ENCODE data around the gene SDK2. TPM values are rescaled to one million over a fixed set of nuclear protein-coding genes. Genes with fewer than 3 reads are reported as not detected.

SDK2 gene
- total RNA-seq, 1 donor from 2014 or later, result 12.3 TPM

- H3K9me3 Mint-ChIP-seq (ENCODE audit: unreplicated experiment), result peaks cover 5% of the 10 kb centered on the region
- H3K36me3 Mint-ChIP-seq (ENCODE audit: unreplicated experiment), result no peaks in the 10 kb centered on the region
- peaks cover 11% of the 10 kb centered on the region for H3K4me1 Mint-ChIP-seq (ENCODE audit: low read depth, unreplicated experiment)
- H3K4me3 Mint-ChIP-seq (ENCODE audit: unreplicated experiment), result no peak overlapping the region
- peaks cover 11% of the 10 kb centered on the region for H3K27me3 Mint-ChIP-seq (ENCODE audit: unreplicated experiment)
- no peak overlapping the region for H3K27ac Mint-ChIP-seq (ENCODE audit: unreplicated experiment)
- no peak for TF ChIP-seq CTCF (IDR thresholded peaks at IDR 0.05; ENCODE audit: partially characterized antibody, unreplicated experiment)
- no peak for DNase-seq
These were observed 210.7 kb downstream of the SDK2 start for GRCh38 chr17:73433501-73433900.

- Mint-ChIP-seq H3K9me3 (ENCODE audit: unreplicated experiment) (peaks cover 5% of the 10 kb centered on the region), H3K4me1 (ENCODE audit: low read depth, unreplicated experiment) (peaks cover 14% of the 10 kb centered on the region), H3K4me3 (ENCODE audit: unreplicated experiment) (no peak overlapping the region), H3K36me3 (ENCODE audit: unreplicated experiment) (no peaks in the 10 kb centered on the region), H3K27me3 (ENCODE audit: unreplicated experiment) (peaks cover 11% of the 10 kb centered on the region), H3K27ac (ENCODE audit: unreplicated experiment) (no peak overlapping the region)
- no peak for TF ChIP-seq CTCF (IDR thresholded peaks at IDR 0.05; ENCODE audit: partially characterized antibody, unreplicated experiment)
- no peak for DNase-seq
These were observed 211.5 kb downstream of the SDK2 start for GRCh38 chr17:73432624-73433190.

GRCh38 chr17:73431401-73432205, 212.6 kb downstream of the SDK2 start:
- no peak for TF ChIP-seq CTCF (IDR thresholded peaks at IDR 0.05; ENCODE audit: partially characterized antibody, unreplicated experiment)
- DNase-seq, result no peak
- H3K4me1 Mint-ChIP-seq (ENCODE audit: low read depth, unreplicated experiment), result peaks cover 18% of the 10 kb centered on the region
- no peaks in the 10 kb centered on the region for H3K36me3 Mint-ChIP-seq (ENCODE audit: unreplicated experiment)
- no peak overlapping the region for H3K27ac Mint-ChIP-seq (ENCODE audit: unreplicated experiment)
- H3K9me3 Mint-ChIP-seq (ENCODE audit: unreplicated experiment), result peaks cover 4% of the 10 kb centered on the region
- H3K4me3 Mint-ChIP-seq (ENCODE audit: unreplicated experiment), result no peak overlapping the region
- H3K27me3 Mint-ChIP-seq (ENCODE audit: unreplicated experiment), result peaks cover 11% of the 10 kb centered on the region

GRCh38 chr17:73430848-73431247, 213.4 kb downstream of the SDK2 start:
- Mint-ChIP-seq H3K4me3 (ENCODE audit: unreplicated experiment) (no peak overlapping the region), H3K27me3 (ENCODE audit: unreplicated experiment) (peaks cover 9% of the 10 kb centered on the region), H3K27ac (ENCODE audit: unreplicated experiment) (no peak overlapping the region), H3K9me3 (ENCODE audit: unreplicated experiment) (peaks cover 4% of the 10 kb centered on the region), H3K36me3 (ENCODE audit: unreplicated experiment) (no peaks in the 10 kb centered on the region), H3K4me1 (ENCODE audit: low read depth, unreplicated experiment) (peaks cover 18% of the 10 kb centered on the region)
- TF ChIP-seq CTCF (IDR thresholded peaks at IDR 0.05; ENCODE audit: partially characterized antibody, unreplicated experiment), result no peak
- DNase-seq, result no peak

GRCh38 chr17:73430165-73430680, 214.0 kb downstream of the SDK2 start:
- Mint-ChIP-seq H3K36me3 (ENCODE audit: unreplicated experiment) (no peaks in the 10 kb centered on the region), H3K4me3 (ENCODE audit: unreplicated experiment) (no peak overlapping the region), H3K9me3 (ENCODE audit: unreplicated experiment) (peaks cover 4% of the 10 kb centered on the region), H3K27me3 (ENCODE audit: unreplicated experiment) (peaks cover 9% of the 10 kb centered on the region), H3K27ac (ENCODE audit: unreplicated experiment) (no peak overlapping the region), H3K4me1 (ENCODE audit: low read depth, unreplicated experiment) (peaks cover 18% of the 10 kb centered on the region)
- DNase-seq, result no peak
- TF ChIP-seq CTCF (IDR thresholded peaks at IDR 0.05; ENCODE audit: partially characterized antibody, unreplicated experiment), result no peak

Measured in glutamatergic neuron (in vitro differentiated cells).